ENCODE data around the gene GNAI3.

The GNAI3 gene

GRCh38 chr1:109508001-109508872 lies 40.2 kb upstream of the GNAI3 start:
- Histone ChIP-seq H3K4me2 (peak overlapping the region; percentile 94), H3K27ac (no peak overlapping the region), H3K4me1 (peaks cover 30% of the 10 kb centered on the region), H3K27me3 (no peaks in the 10 kb centered on the region), H3K9me3 (no peaks in the 10 kb centered on the region), H4K20me1 (no peaks in the 10 kb centered on the region), H3K36me3 (0 out of 2 replicates have a peak, but pooled peaks cover 8% of the 10 kb centered on the region), H3K4me3 (0 out of 2 replicates have a peak overlapping the region, but pooled peaks have one; percentile 81), H3K9ac (no peak overlapping the region)
- TF ChIP-seq Cebpa-rat (IDR thresholded peaks at IDR 0.05), result no peak

DNA sequence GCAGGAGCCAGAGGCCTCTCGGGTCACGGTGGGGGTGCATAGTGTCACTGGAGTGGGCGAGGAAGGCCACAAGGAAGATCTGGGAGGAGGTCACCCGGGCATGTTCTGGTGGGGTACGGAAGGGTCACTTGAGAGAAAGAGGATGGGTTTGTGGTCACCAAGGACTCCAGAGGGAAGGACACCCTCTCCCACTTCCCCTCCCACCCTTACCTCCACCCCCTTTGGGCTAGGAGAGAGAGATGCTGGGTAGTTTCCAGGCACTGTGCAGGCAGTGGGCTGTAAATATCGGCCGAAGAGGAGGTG lies 39.6 kb upstream of the GNAI3 start:
- H3K9ac ChIP-seq, result peak overlapping the region; percentile 77
- peak overlapping the region; percentile 94 for H3K4me2 ChIP-seq

GRCh38 chr1:109509176-109510134 lies 39.0 kb upstream of the GNAI3 start, which contains the start of gene AMIGO1:
Gene AMIGO1, minus strand, starts transcription at chr1:109509727. Its CDS starts 815 bp downstream, at chr1:109508912.
- H3K9me3 ChIP-seq, result no peaks in the 10 kb centered on the region
- no peaks in the 10 kb centered on the region for H4K20me1 ChIP-seq
- 0 out of 2 replicates have a peak, but pooled peaks cover 8% of the 10 kb centered on the region for H3K36me3 ChIP-seq
- peak within 1 kb of the TSS; percentile 81 for H3K4me3 ChIP-seq
- H3K9ac ChIP-seq, result peak within 1 kb of the TSS; percentile 77
- peak within 1 kb of the TSS; percentile 94 for H3K4me2 ChIP-seq
- no peak for TF ChIP-seq Cebpa-rat (IDR thresholded peaks at IDR 0.05)
- peaks cover 18% of the 10 kb centered on the region for H3K4me1 ChIP-seq
- H3K27ac ChIP-seq, result peak within 1 kb of the TSS; percentile 69
- no peaks in the 10 kb centered on the region for H3K27me3 ChIP-seq

More for the DNA sequence above, 39.6 kb upstream of the GNAI3 start:
- Histone ChIP-seq H3K27me3 (no peaks in the 10 kb centered on the region), H3K4me1 (peaks cover 24% of the 10 kb centered on the region), H3K9me3 (no peaks in the 10 kb centered on the region), H3K4me3 (peak overlapping the region; percentile 81), H3K27ac (no peak overlapping the region), H4K20me1 (no peaks in the 10 kb centered on the region), H3K36me3 (0 out of 2 replicates have a peak, but pooled peaks cover 8% of the 10 kb centered on the region)
- no peak for TF ChIP-seq Cebpa-rat (IDR thresholded peaks at IDR 0.05)

DNA sequence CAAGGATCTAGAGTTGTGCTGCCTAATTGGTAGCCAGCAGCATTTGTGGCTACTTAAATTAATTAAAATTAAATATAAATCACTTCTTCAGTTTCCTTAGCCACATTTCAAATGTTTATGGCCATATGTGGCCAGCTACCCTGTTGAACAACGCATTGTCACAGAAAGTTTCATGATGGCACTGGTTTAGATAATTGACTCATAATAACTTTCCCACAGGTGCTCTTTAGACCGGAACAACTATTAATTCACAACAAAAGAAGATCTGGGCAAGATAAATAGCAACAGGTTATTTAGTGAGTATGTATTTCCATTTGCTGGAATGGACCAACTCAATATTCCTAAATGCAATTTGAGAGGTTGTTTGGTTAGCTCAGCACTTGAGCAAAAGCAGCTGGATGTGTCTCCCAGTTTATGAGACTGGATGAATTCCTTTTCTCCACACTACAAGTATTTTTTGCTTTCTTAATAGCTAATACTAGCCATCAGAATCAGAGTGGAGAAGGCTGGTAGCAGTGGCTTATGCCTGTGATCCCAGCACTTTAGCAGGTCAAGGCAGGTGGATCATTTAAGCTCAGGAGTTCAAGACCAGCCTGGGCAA lies 35.2 kb upstream of the GNAI3 start:
- Histone ChIP-seq H3K27me3 (no peaks in the 10 kb centered on the region), H3K4me2 (no peak overlapping the region), H3K27ac (no peak overlapping the region), H3K9ac (no peak overlapping the region), H3K36me3 (no peaks in the 10 kb centered on the region), H3K4me1 (peaks cover 17% of the 10 kb centered on the region), H3K9me3 (no peaks in the 10 kb centered on the region), H3K4me3 (no peak overlapping the region), H4K20me1 (no peaks in the 10 kb centered on the region)
- TF ChIP-seq Cebpa-rat (IDR thresholded peaks at IDR 0.05), result no peak

DNA sequence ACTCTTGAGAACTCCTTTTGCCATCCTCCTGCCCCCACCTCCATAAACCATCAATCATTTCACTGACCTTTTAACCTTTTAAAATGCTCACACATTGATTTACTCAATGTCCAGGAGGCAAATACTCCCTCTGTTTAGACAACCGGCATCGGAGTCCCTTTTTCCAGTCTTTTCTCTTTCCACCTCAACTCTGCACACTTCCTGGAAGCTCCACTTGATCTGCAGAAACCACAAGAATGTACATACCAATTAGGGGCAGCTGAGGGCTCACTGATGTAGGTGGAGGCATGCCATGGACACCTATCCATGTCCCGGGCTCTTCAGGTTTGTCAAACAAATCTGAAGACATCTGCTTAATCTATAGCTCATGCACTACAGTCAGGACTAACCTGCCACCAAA lies 33.6 kb upstream of the GNAI3 start:
- TF ChIP-seq Cebpa-rat (IDR thresholded peaks at IDR 0.05), result no peak

DNA sequence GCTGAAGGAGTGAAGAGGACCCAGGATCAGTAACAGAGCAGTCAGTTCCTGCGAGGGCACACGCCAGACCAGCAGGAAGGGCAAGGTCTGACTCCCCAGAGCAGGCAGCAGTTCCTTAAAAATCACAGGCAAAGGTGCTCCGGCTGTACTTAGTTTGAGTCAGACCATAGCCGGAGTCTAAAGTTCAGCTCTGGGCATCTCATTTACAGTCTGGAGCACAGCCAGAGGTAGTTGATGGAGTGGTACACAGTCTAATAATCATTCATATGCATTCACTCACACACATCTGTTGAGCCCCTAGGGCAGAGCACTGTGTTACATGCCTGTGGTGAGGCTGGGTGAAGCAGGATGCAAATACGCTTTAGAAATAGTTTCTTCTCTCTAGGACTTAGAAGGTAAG lies 31.5 kb upstream of the GNAI3 start:
- Histone ChIP-seq H3K4me2 (no peak overlapping the region), H3K4me1 (no peaks in the 10 kb centered on the region), H3K9ac (no peak overlapping the region), H3K27me3 (no peaks in the 10 kb centered on the region), H3K4me3 (no peak overlapping the region), H3K27ac (no peak overlapping the region), H3K36me3 (no peaks in the 10 kb centered on the region), H4K20me1 (no peaks in the 10 kb centered on the region), H3K9me3 (no peaks in the 10 kb centered on the region)
- no peak for TF ChIP-seq Cebpa-rat (IDR thresholded peaks at IDR 0.05)

More for the DNA sequence above, 33.6 kb upstream of the GNAI3 start:
- H3K4me1 ChIP-seq, result peaks cover 7% of the 10 kb centered on the region
- H3K4me2 ChIP-seq, result no peak overlapping the region
- no peaks in the 10 kb centered on the region for H3K27me3 ChIP-seq
- no peak overlapping the region for H3K9ac ChIP-seq
- no peaks in the 10 kb centered on the region for H3K36me3 ChIP-seq
- H3K27ac ChIP-seq, result no peak overlapping the region
- H3K4me3 ChIP-seq, result no peak overlapping the region
- no peaks in the 10 kb centered on the region for H3K9me3 ChIP-seq
- H4K20me1 ChIP-seq, result no peaks in the 10 kb centered on the region

DNA sequence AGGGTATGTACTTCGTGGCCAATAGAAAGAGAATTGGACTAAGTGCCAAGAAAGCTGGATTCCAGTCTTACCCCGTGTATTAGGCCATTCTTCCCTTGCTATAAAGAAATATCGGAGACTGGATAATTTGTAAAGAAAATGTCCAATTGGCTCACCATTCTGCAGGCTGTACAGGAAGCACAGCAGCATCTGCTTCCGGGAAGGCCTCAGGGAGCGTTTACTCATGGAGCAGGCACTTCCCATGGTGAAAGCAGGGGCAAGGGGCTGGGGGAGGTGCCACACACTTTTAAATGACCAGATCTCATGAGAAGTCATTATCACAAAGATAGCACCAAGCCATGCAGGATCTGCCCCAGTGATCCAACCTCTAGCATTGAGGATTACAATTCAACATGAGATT lies 31.1 kb upstream of the GNAI3 start:
- Histone ChIP-seq H3K4me2 (no peak overlapping the region), H3K4me3 (no peak overlapping the region), H3K27ac (no peak overlapping the region), H4K20me1 (no peaks in the 10 kb centered on the region), H3K9me3 (no peaks in the 10 kb centered on the region), H3K9ac (no peak overlapping the region), H3K27me3 (no peaks in the 10 kb centered on the region), H3K36me3 (no peaks in the 10 kb centered on the region), H3K4me1 (no peaks in the 10 kb centered on the region)
- no peak for TF ChIP-seq Cebpa-rat (IDR thresholded peaks at IDR 0.05)

DNA sequence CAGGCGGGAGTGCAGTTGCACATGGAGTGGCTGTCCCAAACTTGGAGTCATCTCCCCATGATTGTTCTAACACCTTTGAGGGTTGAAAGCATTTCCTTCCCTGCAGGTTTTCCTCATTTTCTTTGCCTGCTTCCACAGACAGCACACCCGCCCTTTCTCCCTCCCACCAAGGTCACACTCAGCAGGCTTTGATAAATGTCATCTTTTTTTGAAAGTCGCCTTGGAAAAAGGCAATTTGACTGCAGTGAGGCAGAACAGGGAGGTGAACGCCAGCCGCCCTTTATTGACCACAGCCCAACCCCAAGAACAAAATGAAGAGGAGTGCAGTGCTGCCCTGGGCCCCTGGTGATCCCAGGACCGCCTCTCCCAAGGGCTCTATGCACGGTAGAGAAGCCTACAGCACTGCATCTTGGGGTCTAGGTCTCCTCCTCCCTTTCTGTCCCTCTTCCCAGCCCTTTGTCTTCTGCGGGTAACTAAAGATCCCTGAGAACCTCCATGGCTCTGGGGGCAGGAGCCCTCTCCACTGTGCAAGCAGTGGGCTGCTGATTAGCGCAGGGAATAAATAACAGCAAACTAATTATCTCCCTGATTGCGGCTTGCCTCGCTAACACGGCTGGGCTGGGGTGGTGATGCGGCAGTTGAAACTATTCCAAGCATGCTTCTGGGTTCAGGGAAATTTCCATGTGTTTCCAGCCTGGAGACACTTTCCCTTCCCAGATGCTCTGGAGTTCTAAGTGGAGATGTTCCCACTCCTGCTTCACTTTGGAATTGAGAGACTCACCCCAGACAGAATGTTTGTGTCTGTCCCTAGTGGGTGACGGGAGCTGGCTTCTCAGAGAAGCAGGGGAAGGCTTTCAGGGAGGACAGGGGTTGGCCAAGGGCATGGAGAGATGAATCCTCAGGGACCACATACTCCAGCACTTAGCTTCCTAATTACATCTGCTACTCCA lies 27.1 kb upstream of the GNAI3 start:
- no peak overlapping the region for H3K27ac ChIP-seq
- H3K4me1 ChIP-seq, result no peaks in the 10 kb centered on the region
- TF ChIP-seq Cebpa-rat (IDR thresholded peaks at IDR 0.05), result no peak
- no peak overlapping the region for H3K4me2 ChIP-seq
- no peak overlapping the region for H3K9ac ChIP-seq
- no peak overlapping the region for H3K4me3 ChIP-seq
- H3K9me3 ChIP-seq, result no peaks in the 10 kb centered on the region
- H3K27me3 ChIP-seq, result no peaks in the 10 kb centered on the region
- H4K20me1 ChIP-seq, result no peaks in the 10 kb centered on the region
- no peaks in the 10 kb centered on the region for H3K36me3 ChIP-seq

- no peaks in the 10 kb centered on the region for H3K9me3 ChIP-seq
- peaks cover 1% of the 10 kb centered on the region for H3K4me1 ChIP-seq
- no peaks in the 10 kb centered on the region for H3K27me3 ChIP-seq
- H3K27ac ChIP-seq, result no peak overlapping the region
- H3K4me3 ChIP-seq, result no peak overlapping the region
- H3K9ac ChIP-seq, result no peak overlapping the region
- no peaks in the 10 kb centered on the region for H3K36me3 ChIP-seq
- H3K4me2 ChIP-seq, result no peak overlapping the region
- no peaks in the 10 kb centered on the region for H4K20me1 ChIP-seq
- TF ChIP-seq Cebpa-rat (IDR thresholded peaks at IDR 0.05), result no peak
These were observed 26.4 kb upstream of the GNAI3 start for GRCh38 chr1:109522026-109522425.
